HCT116 (cell line): ENCODE measurements around the gene DPP6. TPM values are rescaled to one million over a fixed set of nuclear protein-coding genes. Genes with fewer than 3 reads are reported as not detected.

ENCODE experiments used
- ATAC-seq: fragments of 200-7000 bp; cut with Tn5 transposase; 2 replicates; pipeline ENCODE4 v1.9.1; 2020; ENCODE audit warnings: mild to moderate bottlenecking, moderate library complexity
- BruUV-seq: library from RNA; stranded (reverse); fragments of 400-500 nt; replicated peaks from 2 replicates; lab custom pipeline; 2021; lab: Mats Ljungman, UMichigan
- CTCF ChIA-PET: fragments of 300-600 bp; sonication (Branson Sonifier 250); formaldehyde crosslinking; loops from one replicate; lab custom pipeline; 2021; ENCODE audit warnings: antibody characterized with exemption; lab: Charles Lee
- POLR2A ChIA-PET: fragments of 300-600, 350-600 bp; sonication (Branson Sonifier 250); formaldehyde crosslinking; loops from one replicate; lab custom pipeline; 2021; ENCODE audit warnings: antibody characterized with exemption; lab: Charles Lee
- RAD21 ChIA-PET, 2 experiments: fragments of 300-600 bp; sonication (Branson Sonifier 250); formaldehyde crosslinking; loops; one replicate each; lab custom pipeline; 2023; ENCODE audit warnings: low total read pairs in 2 of 2; ENCODE audit not compliant: uncharacterized antibody in 2 of 2, unreplicated experiment in 2 of 2, low non-redundant PET in 1 of 2; lab: Charles Lee
- DNase-seq: peaks from one replicate; pipeline ENCODE4 v3.0.0-alpha.2; 2010; ENCODE audit warnings: low read depth, low spot score
- H2AFZ ChIP-seq: fragments of 200-600 bp; shearing (Covaris generic), sonication (generic); 2 replicates; pipeline ENCODE4 v1.6.1; 2017; ENCODE audit warnings: low read depth, mixed run types, mixed read lengths, antibody characterized with exemption, low read length; ENCODE audit not compliant: poor library complexity, severe bottlenecking
- H3K27ac ChIP-seq: 2 replicates; pipeline ENCODE4 v1.5.1; 2012; ENCODE audit warnings: low read depth, low read length
- H3K27me3 ChIP-seq: fragments of 200-600 bp; sonication (generic); 2 replicates; pipeline ENCODE4 v1.6.1; 2016; ENCODE audit warnings: mixed run types, low read length, mixed read lengths; ENCODE audit not compliant: insufficient read depth
- H3K36me3 ChIP-seq, 2 experiments: fragments of 200-500 bp in 1 of 2; fragments of 200-600 bp in 1 of 2; sonication (Bioruptor generic) in 1 of 2; sonication (generic) in 1 of 2; 2 replicates each; pipeline versions ENCODE4 v1.5.1 to v1.6.1; 2014 to 2016; ENCODE audit warnings: low read length in 2 of 2, inconsistent platforms in 1 of 2, mixed read lengths in 1 of 2, mixed run types in 1 of 2; ENCODE audit not compliant: insufficient read depth in 2 of 2, control insufficient read depth in 1 of 2
- H3K4me1 ChIP-seq, 2 experiments: fragments of 200-600 bp in 1 of 2; sonication (generic) in 1 of 2; 2 replicates each; pipeline versions ENCODE4 v1.5.1 to v1.6.1; 2012 to 2017; ENCODE audit warnings: low read length in 2 of 2, inconsistent platforms in 1 of 2, mild to moderate bottlenecking in 1 of 2, mixed read lengths in 1 of 2, mixed run types in 1 of 2, moderate library complexity in 1 of 2; ENCODE audit not compliant: insufficient read depth in 2 of 2, control insufficient read depth in 1 of 2
- H3K4me2 ChIP-seq: fragments of 200-600 bp; sonication (generic); 2 replicates; pipeline ENCODE4 v1.6.1; 2017; ENCODE audit warnings: mixed run types, low read length, mixed read lengths
- H3K4me3 ChIP-seq, 2 experiments: fragments of 200-600 bp in 1 of 2; sonication (generic) in 1 of 2; replicated peaks in 1 of 2; 2 replicates each; pipeline ENCODE4 v1.5.1; 2011 to 2016; ENCODE audit warnings: low read length in 2 of 2, control low read depth in 1 of 2, low read depth in 1 of 2, mild to moderate bottlenecking in 1 of 2, mixed read lengths in 1 of 2, mixed run types in 1 of 2
- H3K79me2 ChIP-seq: fragments of 200-600 bp; sonication (generic); 2 replicates; pipeline ENCODE4 v1.6.1; 2017; ENCODE audit warnings: mild to moderate bottlenecking, mixed run types, low read length, moderate library complexity, mixed read lengths; ENCODE audit not compliant: insufficient read depth
- H3K9ac ChIP-seq: fragments of 200-600 bp; sonication (generic); 2 replicates; pipeline ENCODE4 v1.6.1; 2016; ENCODE audit warnings: low read length, mixed read lengths
- H3K9me2 ChIP-seq: fragments of 200-600 bp; sonication (generic), shearing (Covaris generic); 2 replicates; pipeline ENCODE4 v1.6.1; 2017; ENCODE audit warnings: mixed run types, mild to moderate bottlenecking, moderate library complexity; ENCODE audit not compliant: insufficient read depth
- H3K9me3 ChIP-seq, 2 experiments: fragments of 200-500 bp in 1 of 2; fragments of 200-600 bp in 1 of 2; sonication (Bioruptor generic) in 1 of 2; sonication (generic) in 1 of 2; 2 replicates each; pipeline ENCODE4 v1.6.1; 2014 to 2017; ENCODE audit warnings: low read length in 2 of 2, mixed read lengths in 2 of 2, inconsistent platforms in 1 of 2, low read depth in 1 of 2, mild to moderate bottlenecking in 1 of 2, mixed run types in 1 of 2, moderate library complexity in 1 of 2; ENCODE audit not compliant: control insufficient read depth in 1 of 2, insufficient read depth in 1 of 2
- H4K20me1 ChIP-seq: fragments of 200-600 bp; sonication (generic), shearing (Covaris generic); 2 replicates; pipeline ENCODE4 v1.6.1; 2017; ENCODE audit warnings: mixed run types, mild to moderate bottlenecking, moderate library complexity; ENCODE audit not compliant: insufficient read depth
- CBX3 ChIP-seq: IDR thresholded peaks from 2 replicates; pipeline ENCODE4 v1.6.1; 2012; ENCODE audit warnings: low read depth
- CEBPB ChIP-seq: IDR thresholded peaks from 2 replicates; pipeline ENCODE4 v1.6.1; 2012; ENCODE audit warnings: low read depth
- EGR1 ChIP-seq: IDR thresholded peaks from 2 replicates; pipeline ENCODE4 v1.6.1; 2012; ENCODE audit warnings: low read depth
- EZH2 ChIP-seq: fragments of 200-600 bp; sonication (generic); IDR thresholded peaks from 2 replicates; pipeline ENCODE4 v1.6.1; 2017; ENCODE audit warnings: antibody characterized with exemption, mixed run types
- EZH2phosphoT487 ChIP-seq: fragments of 200-600 bp; IDR thresholded peaks from 2 replicates; pipeline ENCODE4 v1.6.1; 2018; ENCODE audit warnings: antibody characterized with exemption, borderline replicate concordance
- FOSL1 ChIP-seq: IDR thresholded peaks from 2 replicates; pipeline ENCODE4 v1.6.1; 2012; ENCODE audit warnings: low read depth
- JUND ChIP-seq: IDR thresholded peaks from 2 replicates; pipeline ENCODE4 v1.6.1; 2012
- POLR2AphosphoS5 ChIP-seq: IDR thresholded peaks from 2 replicates; pipeline ENCODE4 v1.6.1; 2011; ENCODE audit warnings: mild to moderate bottlenecking, low read depth, low read length, moderate library complexity
- SIN3A ChIP-seq: IDR thresholded peaks from 2 replicates; pipeline ENCODE4 v1.6.1; 2012; ENCODE audit warnings: low read depth
- SP1 ChIP-seq: IDR thresholded peaks from 2 replicates; pipeline ENCODE4 v1.6.1; 2012; ENCODE audit warnings: low read depth
- SRF ChIP-seq: IDR thresholded peaks from 2 replicates; pipeline ENCODE4 v1.6.1; 2012; ENCODE audit warnings: low read depth
- TCF7L2 ChIP-seq: IDR thresholded peaks from 2 replicates; pipeline ENCODE4 v1.7.0; 2011; ENCODE audit warnings: borderline replicate concordance, inconsistent platforms; ENCODE audit not compliant: insufficient read depth, insufficient read length; ENCODE audit errors: extremely low read depth
- ZFX ChIP-seq: fragments of 450-650 bp; IDR thresholded peaks from 2 replicates; pipeline ENCODE4 v1.6.1; 2017
- intact Hi-C: fragments of 100-400 bp; cut with micrococcal nuclease; formaldehyde crosslinking; loops from 2 replicates; pipeline ENCODE4 v1.10.0; 2022
- total RNA-seq: library from RNA; stranded (reverse); gene quantifications from one replicate; pipeline ENCODE4 v1.2.1, GENCODE V29; 2021; ENCODE audit not compliant: unreplicated experiment
- TF ChIP-seq, protein P1 (sequence below): IDR thresholded peaks from 2 replicates; pipeline ENCODE4 v1.6.1; 2012
- TF ChIP-seq, protein P2 (sequence below): IDR thresholded peaks from 2 replicates; pipeline ENCODE4 v1.6.1; 2011; ENCODE audit warnings: mild to moderate bottlenecking, low read length, moderate library complexity; ENCODE audit not compliant: insufficient replicate concordance; ENCODE audit errors: extremely low read depth
- TF ChIP-seq, protein P3 (sequence below): IDR thresholded peaks from 2 replicates; pipeline ENCODE4 v1.6.1; 2012; ENCODE audit warnings: low read depth

DPP6 gene
- total RNA-seq, 1 experiment from 2014 or later = not detected

DNA sequence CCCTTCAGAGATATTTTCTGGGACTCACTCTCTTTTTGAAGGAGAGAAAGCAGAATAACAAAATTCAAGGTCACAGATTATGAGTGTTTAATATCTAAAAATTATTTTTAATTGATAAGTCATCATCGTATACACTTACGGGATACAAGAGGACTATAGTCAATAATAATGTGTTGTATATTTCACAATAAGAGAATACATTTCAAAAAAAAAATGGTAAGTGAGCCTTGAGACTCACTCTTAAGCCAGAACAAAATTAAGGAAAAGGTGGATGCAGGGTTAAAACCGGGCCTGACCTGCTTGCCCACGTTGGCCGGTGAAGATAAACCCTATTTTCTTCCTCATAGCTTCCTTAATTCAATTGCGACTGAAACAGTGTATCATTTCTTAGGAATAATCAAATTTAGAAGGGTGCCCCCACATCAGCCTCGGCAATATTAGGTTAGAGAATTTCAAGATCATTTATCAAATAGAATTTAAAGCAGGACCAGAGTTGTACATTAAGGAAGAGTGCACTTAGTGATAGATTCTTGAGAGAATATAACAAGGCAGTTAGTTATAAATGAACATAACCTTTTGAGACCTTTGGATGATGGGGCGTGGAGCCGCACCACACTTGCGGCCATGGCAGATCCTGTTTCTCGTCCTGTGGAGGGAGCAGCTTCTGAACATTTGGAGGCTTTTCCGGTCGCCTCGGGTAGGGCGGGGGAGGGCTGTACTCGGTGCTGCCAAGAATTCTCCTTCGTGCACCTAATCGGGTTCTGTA, 628.9 kb downstream of the DPP6 start:
- Histone ChIP-seq H3K4me2 (no peak overlapping the region), H3K9ac (no peak overlapping the region), H3K4me3 (no peak overlapping the region), H3K4me1 (no peaks in the 10 kb centered on the region), H3K27ac (no peak overlapping the region), H3K27me3 (no peaks in the 10 kb centered on the region), H3K79me2 (no peaks in the 10 kb centered on the region), H3K36me3 (no peaks in the 10 kb centered on the region), H4K20me1 (no peaks in the 10 kb centered on the region), H3K9me3 (no peaks in the 10 kb centered on the region; a peak in 1 of 4 replicates), H2AFZ (no peak overlapping the region), H3K9me2 (no peaks in the 10 kb centered on the region)
- ATAC-seq (no peak), DNase-seq (no peak)
- no TSS peak for BruUV-seq
- CTCF ChIA-PET = no interaction called here
- intact Hi-C loops = no loop called here
- no peak for TF ChIP-seq POLR2AphosphoS5
- no peak for TF ChIP-seq CEBPB
- no peak for TF ChIP-seq SIN3A
- TF ChIP-seq, protein P1, sequence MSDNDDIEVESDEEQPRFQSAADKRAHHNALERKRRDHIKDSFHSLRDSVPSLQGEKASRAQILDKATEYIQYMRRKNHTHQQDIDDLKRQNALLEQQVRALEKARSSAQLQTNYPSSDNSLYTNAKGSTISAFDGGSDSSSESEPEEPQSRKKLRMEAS = no peak
- no peak for TF ChIP-seq FOSL1
- TF ChIP-seq SP1 = no peak
- no peak for TF ChIP-seq JUND
- no peak for TF ChIP-seq CBX3
- TF ChIP-seq ZFX = no peak
- TF ChIP-seq SRF = no peak
- no peak for TF ChIP-seq EGR1
- no peak for TF ChIP-seq TCF7L2
- TF ChIP-seq, protein P2, sequence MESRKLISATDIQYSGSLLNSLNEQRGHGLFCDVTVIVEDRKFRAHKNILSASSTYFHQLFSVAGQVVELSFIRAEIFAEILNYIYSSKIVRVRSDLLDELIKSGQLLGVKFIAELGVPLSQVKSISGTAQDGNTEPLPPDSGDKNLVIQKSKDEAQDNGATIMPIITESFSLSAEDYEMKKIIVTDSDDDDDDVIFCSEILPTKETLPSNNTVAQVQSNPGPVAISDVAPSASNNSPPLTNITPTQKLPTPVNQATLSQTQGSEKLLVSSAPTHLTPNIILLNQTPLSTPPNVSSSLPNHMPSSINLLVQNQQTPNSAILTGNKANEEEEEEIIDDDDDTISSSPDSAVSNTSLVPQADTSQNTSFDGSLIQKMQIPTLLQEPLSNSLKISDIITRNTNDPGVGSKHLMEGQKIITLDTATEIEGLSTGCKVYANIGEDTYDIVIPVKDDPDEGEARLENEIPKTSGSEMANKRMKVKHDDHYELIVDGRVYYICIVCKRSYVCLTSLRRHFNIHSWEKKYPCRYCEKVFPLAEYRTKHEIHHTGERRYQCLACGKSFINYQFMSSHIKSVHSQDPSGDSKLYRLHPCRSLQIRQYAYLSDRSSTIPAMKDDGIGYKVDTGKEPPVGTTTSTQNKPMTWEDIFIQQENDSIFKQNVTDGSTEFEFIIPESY = no peak
- TF ChIP-seq, protein P3, sequence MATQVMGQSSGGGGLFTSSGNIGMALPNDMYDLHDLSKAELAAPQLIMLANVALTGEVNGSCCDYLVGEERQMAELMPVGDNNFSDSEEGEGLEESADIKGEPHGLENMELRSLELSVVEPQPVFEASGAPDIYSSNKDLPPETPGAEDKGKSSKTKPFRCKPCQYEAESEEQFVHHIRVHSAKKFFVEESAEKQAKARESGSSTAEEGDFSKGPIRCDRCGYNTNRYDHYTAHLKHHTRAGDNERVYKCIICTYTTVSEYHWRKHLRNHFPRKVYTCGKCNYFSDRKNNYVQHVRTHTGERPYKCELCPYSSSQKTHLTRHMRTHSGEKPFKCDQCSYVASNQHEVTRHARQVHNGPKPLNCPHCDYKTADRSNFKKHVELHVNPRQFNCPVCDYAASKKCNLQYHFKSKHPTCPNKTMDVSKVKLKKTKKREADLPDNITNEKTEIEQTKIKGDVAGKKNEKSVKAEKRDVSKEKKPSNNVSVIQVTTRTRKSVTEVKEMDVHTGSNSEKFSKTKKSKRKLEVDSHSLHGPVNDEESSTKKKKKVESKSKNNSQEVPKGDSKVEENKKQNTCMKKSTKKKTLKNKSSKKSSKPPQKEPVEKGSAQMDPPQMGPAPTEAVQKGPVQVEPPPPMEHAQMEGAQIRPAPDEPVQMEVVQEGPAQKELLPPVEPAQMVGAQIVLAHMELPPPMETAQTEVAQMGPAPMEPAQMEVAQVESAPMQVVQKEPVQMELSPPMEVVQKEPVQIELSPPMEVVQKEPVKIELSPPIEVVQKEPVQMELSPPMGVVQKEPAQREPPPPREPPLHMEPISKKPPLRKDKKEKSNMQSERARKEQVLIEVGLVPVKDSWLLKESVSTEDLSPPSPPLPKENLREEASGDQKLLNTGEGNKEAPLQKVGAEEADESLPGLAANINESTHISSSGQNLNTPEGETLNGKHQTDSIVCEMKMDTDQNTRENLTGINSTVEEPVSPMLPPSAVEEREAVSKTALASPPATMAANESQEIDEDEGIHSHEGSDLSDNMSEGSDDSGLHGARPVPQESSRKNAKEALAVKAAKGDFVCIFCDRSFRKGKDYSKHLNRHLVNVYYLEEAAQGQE = no peak
- TF ChIP-seq EZH2 = no peak
- TF ChIP-seq EZH2phosphoT487 = no peak
- RAD21 ChIA-PET = no interaction called here
- POLR2A ChIA-PET = no interaction called here
